Muscle layer of duodenum (tissue), 2 donors: ENCODE data around the gene PSD2.

Experiments
- H3K27ac ChIP-seq: one replicate; pipeline ENCODE4 v1.7.0; 2013; ENCODE audit warnings: mild to moderate bottlenecking, low read length
- H3K27me3 ChIP-seq: one replicate; pipeline ENCODE4 v1.7.0; 2013; ENCODE audit warnings: low read depth, mild to moderate bottlenecking, control low read depth, low read length
- H3K36me3 ChIP-seq, 2 donors: one replicate each; pipeline ENCODE4 v1.7.0; 2013; ENCODE audit warnings: low read length in 2 of 2, control low read depth in 1 of 2, mild to moderate bottlenecking in 1 of 2; ENCODE audit not compliant: insufficient read depth in 2 of 2, control insufficient read depth in 1 of 2
- H3K4me1 ChIP-seq, 2 donors: one replicate each; pipeline ENCODE4 v1.7.0; 2013; ENCODE audit warnings: low read length in 2 of 2, mild to moderate bottlenecking in 2 of 2, control low read depth in 1 of 2, moderate library complexity in 1 of 2; ENCODE audit not compliant: insufficient read depth in 2 of 2, control insufficient read depth in 1 of 2
- H3K4me3 ChIP-seq, 2 donors: one replicate each; pipeline ENCODE4 v1.7.0; 2013; ENCODE audit warnings: low read length in 2 of 2, low read depth in 1 of 2, mild to moderate bottlenecking in 1 of 2
- H3K9me3 ChIP-seq, 2 donors: one replicate each; pipeline ENCODE4 v1.7.0; 2013; ENCODE audit warnings: low read length in 2 of 2, control low read depth in 1 of 2, mild to moderate bottlenecking in 1 of 2; ENCODE audit not compliant: control insufficient read depth in 1 of 2
- donor health status: healthy.

Gene PSD2

GRCh38 chr5:139845846-139846681, 50.5 kb downstream of the PSD2 start:
- H3K4me1 ChIP-seq, result no peaks in the 10 kb centered on the region
- H3K27me3 ChIP-seq, result no peaks in the 10 kb centered on the region
- H3K27ac ChIP-seq, result no peak overlapping the region
- H3K36me3 ChIP-seq, result no peaks in the 10 kb centered on the region
- H3K9me3 ChIP-seq, result no peaks in the 10 kb centered on the region
- H3K4me3 ChIP-seq, result no peak overlapping the region

GRCh38 chr5:139847091-139847490, 51.5 kb downstream of the PSD2 start:
- no peaks in the 10 kb centered on the region for H3K27me3 ChIP-seq
- H3K27ac ChIP-seq, result no peak overlapping the region
- no peaks in the 10 kb centered on the region for H3K9me3 ChIP-seq
- no peak overlapping the region for H3K4me3 ChIP-seq
- no peaks in the 10 kb centered on the region for H3K4me1 ChIP-seq
- peaks cover 0 to 6% of the 10 kb centered on the region in 2 donors for H3K36me3 ChIP-seq

DNA sequence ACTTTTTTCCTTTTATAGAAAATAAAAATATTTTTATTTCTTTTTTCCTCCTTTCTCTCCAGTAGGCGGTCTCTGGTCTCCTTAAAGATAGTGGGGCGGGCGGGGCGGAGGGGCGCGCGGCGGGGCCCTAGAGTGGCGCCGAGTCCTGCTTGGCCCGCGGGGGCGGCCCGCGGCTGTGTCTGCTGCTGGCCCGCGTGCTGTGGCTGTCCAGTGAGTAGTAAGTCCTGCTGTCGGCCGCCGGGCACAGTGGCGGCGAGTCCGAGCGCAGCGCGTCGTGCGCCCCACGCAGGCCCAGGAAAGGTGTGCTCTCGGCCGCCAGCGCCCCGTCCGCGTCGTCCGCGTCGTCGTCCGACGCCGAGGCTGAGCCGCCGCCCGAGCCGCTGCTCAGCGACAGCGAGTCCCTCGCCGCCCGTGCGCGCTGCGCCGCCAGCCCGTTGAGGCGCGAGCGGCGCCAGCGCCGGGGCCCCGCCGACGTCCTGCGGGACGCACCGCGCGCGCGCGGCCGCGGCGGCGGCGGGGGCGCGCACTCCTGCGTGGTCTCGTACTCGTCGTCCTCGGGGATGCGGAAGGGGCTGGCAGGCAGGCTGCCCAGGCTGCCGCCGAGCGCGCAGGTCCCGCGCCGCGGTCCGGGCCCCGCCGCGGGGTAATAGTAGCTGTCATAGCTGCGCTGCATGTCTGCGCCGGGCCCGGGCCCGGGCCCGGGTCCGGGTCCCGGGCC, 52.3 kb downstream of the PSD2 start:
- peaks cover 0 to 6% of the 10 kb centered on the region in 2 donors for H3K36me3 ChIP-seq
- peak overlapping the region; percentile 39 to 56 for H3K4me3 ChIP-seq

GRCh38 chr5:139848508-139849100, 53.0 kb downstream of the PSD2 start:
- Histone ChIP-seq H3K36me3 (peaks cover 0 to 6% of the 10 kb centered on the region in 2 donors), H3K4me1 (no peaks in the 10 kb centered on the region), H3K27me3 (no peaks in the 10 kb centered on the region), H3K27ac (no peak overlapping the region), H3K4me3 (peak overlapping the region; percentile 39 to 56), H3K9me3 (no peaks in the 10 kb centered on the region)

More for the DNA sequence above, 52.3 kb downstream of the PSD2 start:
- H3K9me3 ChIP-seq, result no peaks in the 10 kb centered on the region
- no peaks in the 10 kb centered on the region for H3K4me1 ChIP-seq
- no peaks in the 10 kb centered on the region for H3K27me3 ChIP-seq
- H3K27ac ChIP-seq, result no peak overlapping the region

DNA sequence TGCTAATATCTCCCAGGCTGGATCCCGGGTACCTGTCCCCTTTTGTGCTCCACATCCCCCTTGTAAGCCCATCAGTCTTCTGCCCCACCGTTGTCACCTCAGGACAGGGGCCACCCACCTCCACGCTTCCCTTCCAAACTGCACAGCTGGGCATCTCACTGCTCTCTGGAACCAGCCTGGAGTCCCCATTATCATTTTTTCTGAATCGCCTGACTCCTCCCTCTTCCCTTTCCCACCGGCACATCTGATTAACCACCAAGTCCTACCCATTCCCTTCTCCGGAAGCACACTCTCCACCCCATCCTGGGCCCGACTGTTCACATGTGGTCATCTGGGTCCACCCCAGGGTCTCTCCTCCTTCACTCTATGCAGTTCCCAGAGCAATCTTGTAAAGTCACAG, 53.9 kb downstream of the PSD2 start:
- Histone ChIP-seq H3K4me3 (no peak overlapping the region), H3K9me3 (no peaks in the 10 kb centered on the region), H3K4me1 (no peaks in the 10 kb centered on the region), H3K27ac (no peak overlapping the region), H3K27me3 (no peaks in the 10 kb centered on the region), H3K36me3 (peaks cover 0 to 6% of the 10 kb centered on the region in 2 donors)

GRCh38 chr5:139849942-139850341, 54.3 kb downstream of the PSD2 start:
- Histone ChIP-seq H3K4me1 (no peaks in the 10 kb centered on the region), H3K9me3 (no peaks in the 10 kb centered on the region), H3K36me3 (peaks cover 0 to 6% of the 10 kb centered on the region in 2 donors), H3K27me3 (no peaks in the 10 kb centered on the region), H3K4me3 (no peak overlapping the region), H3K27ac (no peak overlapping the region)

GRCh38 chr5:139850423-139851016, 54.9 kb downstream of the PSD2 start:
- no peak overlapping the region for H3K4me3 ChIP-seq
- H3K4me1 ChIP-seq, result no peaks in the 10 kb centered on the region
- no peak overlapping the region for H3K27ac ChIP-seq
- H3K27me3 ChIP-seq, result no peaks in the 10 kb centered on the region
- H3K36me3 ChIP-seq, result peaks cover 0 to 6% of the 10 kb centered on the region in 2 donors
- H3K9me3 ChIP-seq, result no peaks in the 10 kb centered on the region

GRCh38 chr5:139851558-139851957, 56.0 kb downstream of the PSD2 start:
- no peaks in the 10 kb centered on the region for H3K9me3 ChIP-seq
- H3K36me3 ChIP-seq, result peaks cover 0 to 6% of the 10 kb centered on the region in 2 donors
- no peak overlapping the region for H3K27ac ChIP-seq
- H3K4me1 ChIP-seq, result no peaks in the 10 kb centered on the region
- H3K4me3 ChIP-seq, result no peak overlapping the region
- H3K27me3 ChIP-seq, result no peaks in the 10 kb centered on the region

- H3K27me3 ChIP-seq, result no peaks in the 10 kb centered on the region
- no peak overlapping the region for H3K27ac ChIP-seq
- H3K36me3 ChIP-seq, result peaks cover 0 to 6% of the 10 kb centered on the region in 2 donors
- H3K4me1 ChIP-seq, result no peaks in the 10 kb centered on the region
- H3K4me3 ChIP-seq, result no peak overlapping the region
- H3K9me3 ChIP-seq, result no peaks in the 10 kb centered on the region
Observed at GRCh38 chr5:139852696-139853095, 57.1 kb downstream of the PSD2 start.

- Histone ChIP-seq H3K9me3 (no peaks in the 10 kb centered on the region), H3K27me3 (no peaks in the 10 kb centered on the region), H3K27ac (no peak overlapping the region), H3K4me3 (no peak overlapping the region), H3K36me3 (peaks cover 0 to 6% of the 10 kb centered on the region in 2 donors), H3K4me1 (no peaks in the 10 kb centered on the region)
Observed at GRCh38 chr5:139854029-139854605, 58.5 kb downstream of the PSD2 start.

DNA sequence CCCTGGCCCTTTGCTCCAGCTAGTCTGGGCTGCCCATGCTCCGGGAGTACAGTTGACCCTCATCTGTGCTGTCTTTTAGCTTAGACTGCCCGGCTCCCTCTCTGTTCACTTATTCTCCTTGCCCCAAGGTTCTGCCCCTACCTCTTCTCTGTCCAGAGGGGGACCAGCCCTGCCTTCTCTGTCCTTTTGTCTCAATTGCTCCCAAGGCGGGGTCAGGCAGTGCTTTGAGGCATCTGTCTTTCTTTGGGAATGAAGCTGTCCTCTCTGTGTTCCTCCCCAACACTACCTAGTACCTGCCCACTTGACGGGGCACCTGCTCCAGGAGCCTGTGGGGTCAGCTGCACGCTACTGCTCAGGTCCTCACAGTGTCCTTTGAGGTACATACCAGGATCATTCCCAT, 59.3 kb downstream of the PSD2 start:
- Histone ChIP-seq H3K4me3 (no peak overlapping the region), H3K9me3 (no peaks in the 10 kb centered on the region), H3K27me3 (no peaks in the 10 kb centered on the region), H3K4me1 (no peaks in the 10 kb centered on the region), H3K27ac (no peak overlapping the region), H3K36me3 (peaks cover 0 to 6% of the 10 kb centered on the region in 2 donors)
